GM21528 (cell line): ENCODE results near the gene MAML3.

ENCODE experiments used
- ATAC-seq: cut with Tn5 transposase; IDR thresholded peaks from one replicate; pipeline ENCODE4 v1.9.1; 2021; ENCODE audit warnings: mild to moderate bottlenecking, moderate library complexity; ENCODE audit not compliant: unreplicated experiment, low FRiP score

MAML3 gene

GRCh38 chr4:139852612-139853269, 301.2 kb downstream of the MAML3 start:
- no peak for ATAC-seq

GRCh38 chr4:139851639-139852038, 302.3 kb downstream of the MAML3 start:
- ATAC-seq, result no peak

GRCh38 chr4:139851133-139851532, 302.9 kb downstream of the MAML3 start:
- ATAC-seq, result no peak

- no peak for ATAC-seq
These were observed 304.8 kb downstream of the MAML3 start for GRCh38 chr4:139849219-139849618.

GRCh38 chr4:139848028-139848427, 306.0 kb downstream of the MAML3 start:
- ATAC-seq, result no peak

GRCh38 chr4:139847602-139848001, 306.4 kb downstream of the MAML3 start:
- no peak for ATAC-seq

- no peak for ATAC-seq
These were observed 307.2 kb downstream of the MAML3 start for GRCh38 chr4:139846766-139847165.

GRCh38 chr4:139845453-139846093, 308.4 kb downstream of the MAML3 start:
- no peak for ATAC-seq

- no peak for ATAC-seq
These were observed 309.4 kb downstream of the MAML3 start for GRCh38 chr4:139844459-139845036.

GRCh38 chr4:139844057-139844456, 309.9 kb downstream of the MAML3 start:
- no peak for ATAC-seq

- no peak for ATAC-seq
These were observed 310.3 kb downstream of the MAML3 start for GRCh38 chr4:139843641-139844040.

- ATAC-seq, result no peak
These were observed 312.4 kb downstream of the MAML3 start for GRCh38 chr4:139841464-139842195.

- ATAC-seq, result no peak
These were observed 313.2 kb downstream of the MAML3 start for GRCh38 chr4:139840773-139841172.

- ATAC-seq, result no peak
These were observed 314.5 kb downstream of the MAML3 start for GRCh38 chr4:139839403-139840031.

- no peak for ATAC-seq
These were observed 315.2 kb downstream of the MAML3 start for GRCh38 chr4:139838811-139839210.

GRCh38 chr4:139834981-139835391, 319.0 kb downstream of the MAML3 start:
- ATAC-seq, result no peak

GRCh38 chr4:139834226-139834662, 319.7 kb downstream of the MAML3 start:
- ATAC-seq, result no peak

GRCh38 chr4:139833151-139833910, 320.7 kb downstream of the MAML3 start:
- no peak for ATAC-seq

GRCh38 chr4:139828966-139829664, 324.9 kb downstream of the MAML3 start:
- ATAC-seq, result no peak
